GM19239 (cell line): ENCODE results near the gene SUPT20HL2.
"Not testable (repeated sequence)": the region's sequence is repeated elsewhere in the genome, so short reads cannot be mapped to it uniquely, and the experiment has no call there.

ENCODE experiments used
- DNase-seq: peaks from one replicate; pipeline ENCODE4 v3.0.0; 2011; ENCODE audit warnings: low spot score; ENCODE audit not compliant: insufficient read length
- FAIRE-seq: peaks from 2 replicates; lab custom pipeline; 2011; peaks lifted over from hg19 to GRCh38; lab: Jason Lieb, UNC

SUPT20HL2 gene

DNA sequence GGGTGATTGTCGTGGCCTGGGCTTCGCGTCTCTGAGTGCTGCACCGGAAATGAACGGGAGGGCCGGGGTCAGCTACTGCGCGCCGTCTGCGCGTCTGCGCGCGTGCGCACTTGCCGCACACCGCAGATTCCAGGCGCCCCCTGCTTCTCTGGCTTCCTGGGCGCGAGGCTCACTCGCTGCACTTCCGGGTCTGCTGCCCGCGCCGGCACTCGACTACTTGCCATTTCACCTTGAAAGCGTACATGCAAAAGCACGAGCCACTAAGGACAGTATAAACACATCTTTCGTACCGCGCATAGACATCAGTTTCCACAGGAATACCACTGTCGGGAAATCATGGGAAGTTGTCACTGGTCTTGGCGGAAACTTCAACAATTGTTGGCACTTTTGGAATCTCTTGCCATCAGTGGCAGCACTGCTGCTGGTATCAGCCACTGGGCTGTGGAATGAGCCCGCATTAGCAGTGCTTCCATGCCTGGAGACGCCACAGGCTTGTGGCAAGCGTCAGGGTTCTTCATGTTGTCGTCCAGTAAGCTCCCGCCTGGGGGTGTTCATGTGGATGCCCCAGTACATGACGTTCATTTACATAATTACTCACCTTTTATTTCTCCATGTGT lies at the start of gene SUPT20HL2:
TSS of gene SUPT20HL2 (minus strand) at position 51 of the 617 bp plus-strand sequence. CDS start 754 bp downstream, outside the sequence.
- no peak for FAIRE-seq
- DNase-seq, result no peak

DNA sequence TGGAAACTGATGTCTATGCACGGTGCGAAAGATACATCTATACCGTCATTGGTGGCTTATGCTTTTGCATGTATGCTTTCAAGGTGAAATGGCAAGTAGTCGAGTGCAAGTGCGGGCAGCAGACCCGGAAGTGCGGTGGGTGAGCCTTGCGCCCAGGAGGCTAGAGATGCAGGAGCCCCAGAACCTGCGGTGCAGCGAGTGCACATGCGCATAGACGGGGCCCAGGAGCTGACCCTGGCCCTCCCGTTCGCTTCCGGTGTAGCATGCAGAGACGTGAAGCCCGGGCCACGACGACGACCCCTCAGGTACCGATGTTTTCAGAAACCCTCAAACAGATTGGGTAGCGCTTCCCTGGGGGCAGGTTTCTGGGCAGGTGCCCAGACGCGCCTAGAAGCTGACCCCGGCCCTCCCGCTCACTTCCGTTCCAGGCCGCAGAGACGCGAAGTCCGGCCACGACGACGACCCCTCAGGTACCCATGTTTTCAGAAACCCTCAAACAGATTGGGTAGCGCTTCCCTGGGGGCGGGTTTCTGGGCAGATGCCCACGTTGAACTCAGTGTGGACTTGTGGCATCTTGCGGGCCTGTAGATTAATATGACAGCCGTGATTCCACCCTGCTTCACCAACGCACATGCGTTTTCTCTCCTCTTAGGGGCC lies 48.3 kb upstream of the SUPT20HL2 start:
- FAIRE-seq, result peak; percentile 40
- not testable (repeated sequence) for DNase-seq

DNA sequence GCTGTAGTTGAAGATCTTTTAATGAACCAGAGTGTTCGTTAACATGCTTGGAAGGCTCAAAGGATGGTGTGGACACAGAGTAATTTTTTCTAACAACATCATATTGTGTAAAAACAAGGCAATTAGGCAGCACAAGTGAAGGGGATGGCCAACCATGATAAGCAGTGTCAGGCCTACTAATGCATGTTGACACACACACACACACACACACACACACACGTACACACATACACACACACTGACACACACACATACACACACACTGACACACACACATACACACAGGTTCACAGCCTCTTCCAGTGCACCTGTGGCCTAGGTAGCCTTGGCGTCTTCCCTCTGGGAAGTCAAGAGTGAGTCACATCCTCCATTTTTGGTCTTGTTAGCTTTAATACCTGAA lies 46.4 kb upstream of the SUPT20HL2 start, which contains the start of gene SUPT20HL1:
TSS of gene SUPT20HL1 (plus strand) at position 368 of the 400 bp plus-strand sequence. CDS start 2,122 bp downstream, outside the sequence.
- FAIRE-seq, result no peak
- no peak for DNase-seq

DNA sequence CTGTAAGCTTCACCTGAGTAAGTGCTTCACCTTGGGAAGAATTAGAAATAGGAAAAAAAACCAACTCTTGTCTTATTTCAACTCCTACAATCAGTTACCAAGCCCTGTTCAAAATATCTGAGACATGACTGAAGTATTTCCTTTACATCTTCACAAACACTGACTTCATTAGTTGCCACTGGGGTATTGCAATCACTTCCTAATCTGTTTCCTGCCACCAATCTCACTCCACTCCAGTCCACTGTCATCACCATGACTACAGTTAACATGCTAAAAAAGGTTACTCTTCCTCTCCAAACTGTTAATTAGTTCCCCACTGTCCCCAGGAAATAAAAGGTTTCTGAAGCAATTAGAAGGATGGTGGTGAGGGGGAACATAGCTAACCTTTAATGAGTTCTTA lies 43.2 kb upstream of the SUPT20HL2 start:
- FAIRE-seq, result no peak

DNA sequence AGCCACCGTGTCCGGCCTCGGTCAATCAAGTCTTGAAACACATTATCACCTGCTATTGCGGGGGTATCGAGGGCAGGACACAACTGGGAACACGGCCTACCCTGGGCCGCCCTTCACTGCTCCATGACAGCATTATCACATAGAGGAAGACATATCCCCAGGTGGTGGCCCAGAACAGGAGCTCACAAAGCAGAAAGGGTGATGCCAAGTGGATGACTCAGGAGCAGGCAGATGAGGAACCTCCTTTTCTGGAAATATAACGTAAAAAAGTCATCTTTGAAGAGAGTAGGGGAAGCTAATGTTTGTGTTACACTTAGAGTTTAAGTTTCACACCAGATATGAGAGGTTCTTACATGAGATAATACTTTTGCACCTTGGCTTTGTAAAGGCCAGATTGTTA lies 41.2 kb upstream of the SUPT20HL2 start:
- DNase-seq, result no peak
- FAIRE-seq, result no peak

More for the DNA sequence above, 43.2 kb upstream of the SUPT20HL2 start:
- no peak for DNase-seq

DNA sequence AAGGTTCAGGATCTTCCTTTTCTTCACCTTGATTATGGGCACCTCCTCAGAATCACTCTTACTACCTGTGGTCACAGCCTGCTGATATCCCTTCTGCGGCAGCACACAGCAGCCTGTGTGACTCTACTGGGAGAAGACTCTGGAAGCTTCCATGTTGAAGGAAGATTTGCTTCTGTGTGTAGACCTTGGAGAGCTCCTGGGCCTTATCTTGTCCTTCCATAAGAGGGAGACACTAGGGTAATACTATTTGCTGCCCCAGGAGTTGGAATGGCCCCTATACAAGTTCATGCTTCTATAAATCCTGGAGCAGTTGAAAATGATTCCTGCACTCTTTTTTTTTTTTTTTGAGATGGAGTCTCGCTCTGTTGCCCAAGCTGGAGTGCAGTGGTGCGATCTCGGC lies 36.3 kb upstream of the SUPT20HL2 start:
- FAIRE-seq (no peak), DNase-seq (no peak)

DNA sequence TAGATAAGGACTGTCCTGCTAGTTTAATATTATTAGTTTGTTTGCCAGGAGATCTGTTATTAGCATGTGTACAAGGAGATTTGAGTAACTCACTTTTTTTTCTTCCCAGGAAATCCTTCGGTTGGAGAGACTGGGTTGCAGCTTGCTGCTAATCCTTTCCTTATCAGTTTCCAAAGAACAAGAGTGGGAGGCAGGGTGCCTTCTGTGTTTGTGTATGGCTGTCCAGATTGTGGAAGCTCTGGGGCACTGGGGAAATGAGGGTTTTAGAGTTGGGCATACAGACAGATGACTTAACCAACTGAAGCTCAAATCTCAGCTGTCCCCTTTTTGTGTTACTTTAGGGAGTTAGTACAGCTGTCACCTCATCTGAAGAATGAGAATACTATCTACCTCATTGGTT lies 34.0 kb upstream of the SUPT20HL2 start:
- FAIRE-seq, result no peak
- no peak for DNase-seq

DNA sequence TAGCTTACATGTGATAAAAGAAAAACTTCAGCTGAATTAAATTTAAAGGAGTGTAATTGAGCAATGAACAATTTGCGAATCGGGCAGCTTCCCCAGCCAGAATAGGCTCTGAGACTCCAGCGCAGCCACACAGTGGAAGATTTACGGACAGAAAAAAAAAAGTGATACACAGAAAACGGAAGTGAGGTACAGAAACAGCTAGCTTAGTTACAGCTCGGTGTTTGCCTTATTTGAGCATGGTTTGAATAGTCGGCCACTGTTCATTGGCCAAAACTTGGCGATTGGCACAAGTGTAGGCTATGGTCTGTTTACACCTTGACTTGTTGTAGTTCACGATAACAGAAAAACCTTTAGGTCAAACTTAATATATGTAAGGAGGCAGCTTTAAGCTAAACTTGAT lies 29.9 kb upstream of the SUPT20HL2 start:
- FAIRE-seq (peak; percentile 91), DNase-seq (no peak)

DNA sequence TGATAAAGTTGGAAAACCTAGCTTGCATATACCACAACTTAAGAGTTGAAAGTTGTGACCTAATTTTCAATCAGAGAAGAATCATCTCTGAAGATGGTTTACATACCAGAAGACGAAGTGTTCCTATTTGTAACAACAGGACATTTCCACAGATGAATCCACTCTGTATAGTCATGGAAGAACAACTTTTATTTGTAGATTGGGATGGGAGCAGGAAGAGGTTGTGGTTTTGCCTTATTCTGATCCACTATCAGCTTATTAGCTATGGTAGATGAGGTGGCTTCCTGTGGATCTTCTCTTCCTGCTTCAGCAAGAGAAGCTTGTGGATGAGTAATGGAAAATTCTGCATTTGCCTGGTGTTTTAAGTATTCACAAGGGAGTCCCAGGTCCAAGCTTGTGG lies 27.9 kb upstream of the SUPT20HL2 start:
- FAIRE-seq (no peak), DNase-seq (no peak)

DNA sequence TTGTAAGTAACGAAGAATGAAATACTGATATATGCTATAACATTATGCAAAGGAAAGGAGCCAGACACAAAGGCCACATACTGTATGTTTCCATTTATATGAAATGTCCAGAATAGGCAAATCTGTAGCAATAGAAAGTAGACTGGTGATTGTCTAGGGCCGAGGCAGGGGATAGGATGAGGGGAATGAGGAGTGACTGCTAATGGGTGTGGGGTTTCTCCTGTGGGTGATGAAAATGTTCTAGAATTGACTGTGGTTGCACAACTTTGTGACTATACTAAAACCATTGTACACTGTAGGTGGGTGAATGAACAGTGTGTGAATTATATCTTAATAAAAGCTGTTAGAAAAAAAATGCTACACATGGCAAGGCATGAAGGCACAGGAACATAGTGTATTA lies 26.6 kb upstream of the SUPT20HL2 start:
- FAIRE-seq, result no peak
- no peak for DNase-seq

DNA sequence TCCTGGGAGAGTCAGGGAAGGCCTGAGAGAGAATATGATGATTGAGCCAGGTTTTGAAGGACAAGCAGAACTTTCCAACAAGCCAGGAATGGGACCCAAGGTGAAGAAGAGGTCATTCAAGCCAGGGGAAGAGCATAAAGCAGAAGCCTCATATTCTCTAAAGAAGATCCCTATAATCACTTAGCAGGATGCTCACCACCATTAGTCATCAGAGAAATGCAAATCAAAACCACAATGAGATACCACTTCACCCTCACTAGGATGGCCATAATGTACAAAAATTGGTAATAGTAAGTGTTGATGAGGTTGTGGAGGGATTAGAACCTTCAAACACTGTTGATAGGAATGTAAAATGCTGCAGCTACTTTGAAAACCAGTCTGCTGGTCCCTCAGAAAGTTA lies 26.0 kb upstream of the SUPT20HL2 start:
- FAIRE-seq (no peak), DNase-seq (no peak)

DNA sequence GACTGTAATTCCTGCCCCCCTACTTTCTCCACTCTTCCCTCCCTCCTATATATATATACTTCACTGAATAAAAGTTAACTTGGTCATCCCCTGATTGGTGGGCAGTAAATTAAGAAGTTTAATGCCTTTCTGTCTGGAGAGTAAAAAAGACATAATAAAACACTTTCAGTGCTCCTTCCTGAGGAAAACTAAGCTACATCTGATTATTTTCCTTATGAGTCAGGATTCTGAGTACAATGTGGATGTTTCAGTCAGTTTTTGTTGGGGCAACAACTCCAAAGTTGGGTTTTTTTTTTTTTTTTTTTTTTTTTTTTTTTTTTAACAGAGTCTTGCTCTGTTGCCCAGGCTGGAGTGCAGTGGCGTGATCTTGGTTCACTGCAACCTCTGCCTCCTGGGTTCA lies 22.0 kb upstream of the SUPT20HL2 start:
- DNase-seq (no peak), FAIRE-seq (no peak)

DNA sequence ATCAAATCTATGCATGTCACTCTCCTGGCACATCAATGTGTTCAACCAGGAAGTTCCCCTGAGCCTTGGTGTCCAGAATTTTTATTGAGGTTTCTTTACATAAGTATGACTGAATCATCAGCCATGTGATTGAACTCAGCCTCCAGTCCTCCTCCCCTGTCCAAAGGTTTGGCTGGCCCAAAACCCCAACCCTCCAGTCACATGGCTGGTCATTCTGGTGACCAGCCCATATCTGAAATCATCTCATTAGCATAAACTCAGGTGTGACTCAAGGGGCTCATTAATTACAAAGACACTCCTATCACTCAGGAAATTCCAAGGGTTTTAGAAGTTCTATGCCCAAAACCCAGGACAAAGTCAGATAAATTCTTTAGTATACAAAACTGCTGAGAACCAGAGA lies 20.6 kb upstream of the SUPT20HL2 start:
- FAIRE-seq (no peak), DNase-seq (no peak)

DNA sequence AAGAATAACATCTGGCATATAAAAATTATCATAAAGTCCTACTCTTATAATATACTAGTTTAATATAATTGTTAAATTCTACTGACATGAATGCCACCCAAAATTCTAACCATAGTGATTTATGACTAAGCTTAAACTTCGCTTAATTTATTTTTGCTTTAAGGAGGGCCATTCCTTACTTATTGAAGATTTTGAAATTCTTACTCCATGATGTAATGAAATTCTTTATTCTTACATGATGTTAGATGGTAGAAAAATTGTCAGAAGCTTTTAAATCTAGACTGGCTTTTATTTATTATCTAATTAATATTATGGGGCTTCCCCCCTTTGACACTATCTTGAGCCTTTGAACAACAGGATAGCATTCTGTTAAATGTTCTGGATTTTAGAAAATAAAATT lies 19.5 kb upstream of the SUPT20HL2 start:
- FAIRE-seq (no peak), DNase-seq (no peak)

DNA sequence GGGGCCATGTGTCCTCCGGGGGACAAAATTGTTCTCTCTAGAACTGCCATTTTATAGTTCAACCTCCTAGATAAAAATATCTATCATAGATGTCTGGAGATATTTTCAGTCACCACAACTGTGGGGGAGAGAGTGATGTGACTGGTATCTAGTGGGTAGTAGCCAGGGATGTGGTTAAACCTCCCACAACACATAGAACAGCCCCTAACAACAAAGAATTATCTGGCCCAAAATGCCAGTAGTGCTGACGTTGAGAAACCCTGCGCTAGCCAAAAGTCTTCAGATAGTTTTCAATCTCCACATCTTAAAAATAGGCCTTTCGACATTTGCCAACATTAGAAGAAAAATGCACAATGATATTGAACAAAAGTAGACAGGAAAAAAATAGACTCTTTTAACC lies 19.0 kb upstream of the SUPT20HL2 start:
- no peak for FAIRE-seq

DNA sequence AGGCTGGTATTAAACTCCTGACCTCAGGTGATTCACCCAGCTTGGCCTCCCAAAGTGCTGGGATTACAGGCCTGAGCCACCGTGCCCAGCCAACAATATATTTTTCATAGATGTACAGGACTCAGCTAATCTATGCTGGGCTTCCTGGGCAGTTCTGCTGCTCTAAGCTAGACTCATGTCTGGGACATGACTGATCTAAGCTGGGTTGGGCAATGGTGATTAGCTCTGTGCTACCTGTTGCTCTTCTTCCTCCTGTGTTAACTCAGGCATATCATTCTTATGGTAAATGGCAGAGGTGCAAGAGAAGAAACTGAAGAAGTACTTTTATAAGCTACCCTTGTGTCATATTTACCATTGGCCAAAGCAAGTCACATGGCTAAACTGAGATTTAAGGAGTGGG lies 11.4 kb upstream of the SUPT20HL2 start:
- DNase-seq (no peak), FAIRE-seq (no peak)

More for the DNA sequence above, 19.0 kb upstream of the SUPT20HL2 start:
- DNase-seq, result no peak

DNA sequence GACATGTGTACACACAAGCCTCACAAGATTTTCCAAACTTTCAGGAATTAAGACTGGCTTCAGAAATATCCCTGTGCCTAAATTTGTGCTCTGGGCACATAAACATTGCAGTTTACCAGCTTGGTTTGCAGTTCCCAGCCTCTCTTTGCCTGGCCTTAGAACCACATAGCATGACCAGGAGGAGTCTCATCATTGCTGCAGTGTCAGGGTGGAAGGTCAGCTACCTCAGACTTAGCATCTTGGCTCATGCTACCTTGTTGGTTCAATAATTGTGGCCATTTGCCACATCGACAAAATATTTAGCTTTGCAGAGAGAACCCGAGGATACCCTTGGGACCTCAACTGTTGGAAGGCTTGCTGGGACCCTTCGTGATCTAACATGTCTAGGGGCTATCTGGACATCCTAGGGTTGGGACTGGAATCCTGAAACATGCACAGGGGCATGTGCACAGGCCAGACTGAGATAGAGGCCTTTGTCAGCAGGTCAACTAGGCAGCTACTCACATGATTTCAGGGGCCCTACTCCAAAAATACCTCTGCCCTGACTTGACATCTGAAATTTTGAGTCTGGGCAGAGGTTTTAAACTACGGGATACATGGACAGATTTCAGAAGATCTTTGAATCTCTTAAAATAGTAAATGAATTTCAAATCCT lies 8.0 kb upstream of the SUPT20HL2 start:
- DNase-seq, result no peak
- FAIRE-seq, result no peak

DNA sequence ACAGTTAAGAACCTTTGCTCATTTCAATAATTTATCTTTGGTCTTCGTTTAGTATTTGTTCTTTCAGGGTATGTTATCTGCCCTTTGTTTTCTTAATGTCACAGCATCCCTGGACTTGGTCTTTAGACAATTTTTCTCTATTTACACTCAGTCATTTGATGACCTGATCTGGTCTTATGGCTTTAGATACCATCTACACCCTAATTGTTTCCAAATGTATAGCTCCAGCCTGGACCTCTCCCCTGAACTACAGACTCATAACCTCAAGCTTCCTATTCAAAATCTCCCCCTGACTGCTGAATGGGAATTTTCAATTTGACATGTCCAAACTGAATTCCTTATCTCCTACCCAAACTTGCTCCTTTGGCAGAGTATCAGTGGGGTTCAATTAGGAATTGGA lies 3.7 kb upstream of the SUPT20HL2 start:
- FAIRE-seq, result no peak

DNA sequence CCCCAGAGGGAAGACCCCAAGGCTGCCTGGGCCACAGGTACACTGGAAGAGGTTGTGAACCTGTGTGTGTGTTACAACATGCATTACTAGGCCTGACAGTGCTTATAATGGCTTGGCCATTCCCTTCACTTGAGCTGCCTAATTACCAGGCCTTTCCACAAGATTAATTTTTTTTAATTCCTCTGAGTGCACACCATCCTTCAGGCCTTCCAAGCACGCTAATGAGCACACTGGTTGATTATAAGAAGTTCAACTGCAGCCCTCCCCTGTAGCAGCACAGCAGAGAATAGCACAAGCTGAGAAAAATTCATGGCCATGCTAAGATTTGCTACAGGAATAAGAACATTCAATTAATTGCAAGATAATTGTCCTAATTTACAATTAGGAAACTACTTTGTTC lies 2.2 kb upstream of the SUPT20HL2 start:
- FAIRE-seq (no peak), DNase-seq (no peak)

More for the DNA sequence above, 3.7 kb upstream of the SUPT20HL2 start:
- no peak for DNase-seq

DNA sequence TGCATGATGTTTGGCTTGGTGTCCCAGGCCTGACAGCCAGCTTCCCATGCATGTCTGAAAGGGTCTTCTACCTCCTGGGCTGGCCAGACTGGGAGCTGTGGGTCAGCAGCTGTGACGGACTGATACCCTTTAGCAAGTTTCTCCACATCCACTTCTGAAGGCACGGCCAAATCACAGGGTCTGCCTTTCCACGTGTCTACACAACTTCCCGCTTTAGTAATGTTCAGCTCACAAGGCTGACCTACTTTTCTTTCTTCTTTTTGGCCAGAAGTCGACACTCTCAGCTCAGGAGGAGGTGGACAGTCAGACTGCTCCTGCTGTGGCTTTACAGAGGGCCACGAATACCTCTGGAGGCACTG lies 1.6 kb downstream of the SUPT20HL2 start:
- not testable (repeated sequence) for FAIRE-seq, DNase-seq

DNA sequence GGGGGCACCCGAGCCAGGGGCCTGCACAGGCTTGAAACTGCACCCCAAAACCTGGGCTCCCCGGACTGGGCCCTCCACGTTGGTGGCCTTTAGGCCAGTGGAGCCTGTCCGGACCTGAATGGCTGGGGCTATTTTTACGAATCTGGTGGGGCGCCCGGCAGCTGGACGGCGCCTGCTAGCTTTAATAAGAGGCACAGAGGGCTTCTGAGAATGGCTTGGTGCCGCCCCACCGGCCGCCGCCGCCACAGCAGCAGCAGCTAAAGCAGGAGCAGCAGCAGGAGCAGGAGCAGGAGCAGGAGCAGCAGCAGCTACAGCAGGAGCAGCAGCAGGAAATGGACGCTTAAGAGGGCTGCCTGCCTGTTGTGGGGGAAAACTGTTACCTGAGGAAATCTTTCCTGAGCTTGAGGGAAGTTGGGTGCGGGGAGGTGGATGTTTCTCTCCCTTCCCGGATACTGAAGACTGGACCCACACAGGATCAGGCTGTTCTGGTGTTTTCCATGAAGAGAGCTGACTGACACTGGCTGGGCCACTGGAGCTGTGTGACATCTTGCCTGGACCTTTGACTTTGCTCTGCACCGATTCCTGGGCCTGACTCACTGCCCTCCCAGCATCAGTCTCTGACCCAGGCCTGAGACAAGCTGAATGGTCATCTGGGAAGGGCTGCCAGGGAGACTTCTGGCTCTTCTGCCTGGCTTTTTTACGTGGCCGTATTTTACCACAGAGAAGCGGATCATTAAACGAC lies 2.2 kb downstream of the SUPT20HL2 start:
- FAIRE-seq, DNase-seq: not testable (repeated sequence)
